SK-N-SH treated with all-trans-retinoic acid at 6 μM for 48 hours (cell line): Measurements from ENCODE around the gene PPP1R17.

Source experiments
- ATAC-seq: fragments of 200-7000 bp; cut with Tn5 transposase; 3 replicates; pipeline ENCODE4 v1.9.1; 2020; ENCODE audit warnings: mild to moderate bottlenecking, moderate library complexity
- ARNTL ChIP-seq: fragments of 450-650 bp; formaldehyde crosslinking; IDR thresholded peaks from 2 replicates; pipeline ENCODE4 v1.5.0; 2020; ENCODE audit warnings: low read depth, mild to moderate bottlenecking, moderate library complexity, borderline replicate concordance
- BACH2 ChIP-seq: fragments of 250-450 bp; sonication (Bioruptor Pico); IDR thresholded peaks from 2 replicates; pipeline ENCODE4 v1.9.0; 2021; ENCODE audit warnings: mild to moderate bottlenecking, borderline replicate concordance
- CSDC2 ChIP-seq: fragments of 250-450 bp; sonication (Bioruptor Pico); IDR thresholded peaks from 2 replicates; pipeline ENCODE4 v1.5.0; 2020; ENCODE audit warnings: mild to moderate bottlenecking, moderate library complexity
- CSRNP3 ChIP-seq: fragments of 250-450 bp; sonication (Bioruptor Pico); IDR thresholded peaks from 2 replicates; pipeline ENCODE4 v1.5.1; 2021; ENCODE audit warnings: mild to moderate bottlenecking, moderate library complexity
- ESRRG ChIP-seq: fragments of 250-450 bp; sonication (Bioruptor Pico); IDR thresholded peaks from 2 replicates; pipeline ENCODE4 v1.6.1; 2021; ENCODE audit warnings: mild to moderate bottlenecking
- GLIS3 ChIP-seq: fragments of 250-450 bp; sonication (Bioruptor Pico); IDR thresholded peaks from 2 replicates; pipeline ENCODE4 v1.5.0; 2020; ENCODE audit warnings: mild to moderate bottlenecking, moderate library complexity
- ISL1 ChIP-seq: fragments of 250-450 bp; sonication (Bioruptor Pico); IDR thresholded peaks from 2 replicates; pipeline ENCODE4 v2.1.2; 2022; ENCODE audit warnings: mild to moderate bottlenecking, moderate library complexity
- OSR1 ChIP-seq: fragments of 250-450 bp; sonication (Bioruptor Pico); IDR thresholded peaks from 2 replicates; pipeline ENCODE4 v1.8.0; 2022; ENCODE audit warnings: moderate library complexity, mild to moderate bottlenecking, inconsistent platforms
- PATZ1 ChIP-seq: fragments of 250-450 bp; sonication (Bioruptor Pico); IDR thresholded peaks from 2 replicates; pipeline ENCODE4 v1.8.0; 2020; ENCODE audit warnings: mild to moderate bottlenecking, moderate library complexity, borderline replicate concordance
- PPARA ChIP-seq: fragments of 250-450 bp; sonication (Bioruptor Pico); IDR thresholded peaks from 2 replicates; pipeline ENCODE4 v1.5.0; 2020; ENCODE audit warnings: mild to moderate bottlenecking, borderline replicate concordance
- RARB ChIP-seq: fragments of 250-450 bp; sonication (Bioruptor Pico); IDR thresholded peaks from 2 replicates; pipeline ENCODE4 v1.8.0; 2021; ENCODE audit warnings: mild to moderate bottlenecking, moderate library complexity
- SNAI2 ChIP-seq: fragments of 250-450 bp; sonication (Bioruptor Pico); IDR thresholded peaks from 2 replicates; pipeline ENCODE4 v1.5.0; 2020; ENCODE audit warnings: mild to moderate bottlenecking, moderate library complexity
- TCF4 ChIP-seq: fragments of 250-450 bp; sonication (Bioruptor Pico); IDR thresholded peaks from 2 replicates; pipeline ENCODE4 v1.8.0; 2021; ENCODE audit warnings: mild to moderate bottlenecking, moderate library complexity, borderline replicate concordance
- TOX ChIP-seq: fragments of 250-450 bp; sonication (Bioruptor Pico); IDR thresholded peaks from 2 replicates; pipeline ENCODE4 v1.8.0; 2021; ENCODE audit warnings: mild to moderate bottlenecking, moderate library complexity, borderline replicate concordance
- TSHZ2 ChIP-seq: fragments of 250-450 bp; sonication (Bioruptor Pico); IDR thresholded peaks from 2 replicates; pipeline ENCODE4 v1.5.0; 2020; ENCODE audit warnings: mild to moderate bottlenecking, moderate library complexity
- ZC3H10 ChIP-seq: fragments of 250-450 bp; sonication (Bioruptor Pico); IDR thresholded peaks from 2 replicates; pipeline ENCODE4 v1.5.1; 2021; ENCODE audit warnings: mild to moderate bottlenecking, moderate library complexity
- ZFP3 ChIP-seq: fragments of 250-450 bp; sonication (Bioruptor Pico); IDR thresholded peaks from 2 replicates; pipeline ENCODE4 v1.5.0; 2020; ENCODE audit warnings: mild to moderate bottlenecking, moderate library complexity
- ZNF565 ChIP-seq: fragments of 450-650 bp; formaldehyde crosslinking; conservative IDR thresholded peaks from 2 replicates; pipeline ENCODE4 v1.5.0; 2020; ENCODE audit warnings: low read depth, mild to moderate bottlenecking, moderate library complexity
- ZNF70 ChIP-seq: fragments of 450-650 bp; formaldehyde crosslinking; IDR thresholded peaks from 2 replicates; pipeline ENCODE4 v1.5.0; 2020; ENCODE audit warnings: mild to moderate bottlenecking, moderate library complexity
- ZNF8 ChIP-seq: fragments of 450-650 bp; formaldehyde crosslinking; IDR thresholded peaks from 2 replicates; pipeline ENCODE4 v1.5.0; 2020; ENCODE audit warnings: mild to moderate bottlenecking, moderate library complexity
- TF ChIP-seq, protein P1 (sequence below): fragments of 250-450 bp; sonication (Bioruptor Pico); IDR thresholded peaks from 2 replicates; pipeline ENCODE4 v1.8.0; 2021; ENCODE audit warnings: low read depth, mild to moderate bottlenecking, moderate library complexity, borderline replicate concordance
- TF ChIP-seq, protein P2 (sequence below): fragments of 250-450 bp; sonication (Bioruptor Pico); IDR thresholded peaks from 2 replicates; pipeline ENCODE4 v1.5.1; 2020; ENCODE audit warnings: low read depth, mild to moderate bottlenecking, moderate library complexity

Gene PPP1R17

GRCh38 chr7:31688372-31688771, 1.4 kb downstream of the PPP1R17 start:
- no peak for TF ChIP-seq ZFP3 (CRISPR knock-in tag)
- no peak for TF ChIP-seq TSHZ2
- no peak for TF ChIP-seq BACH2
- TF ChIP-seq ZC3H10 (CRISPR knock-in tag): no peak
- TF ChIP-seq ESRRG: no peak
- TF ChIP-seq ZNF8: no peak
- no peak for TF ChIP-seq TCF4 (CRISPR knock-in tag)
- no peak for TF ChIP-seq CSRNP3 (CRISPR knock-in tag)
- TF ChIP-seq ZNF565 (CRISPR knock-in tag): no peak
- TF ChIP-seq TOX: no peak
- no peak for TF ChIP-seq CSDC2 (CRISPR knock-in tag)
- no peak for TF ChIP-seq PATZ1 (CRISPR knock-in tag)
- no peak for TF ChIP-seq PPARA (CRISPR knock-in tag)
- TF ChIP-seq, protein P1, sequence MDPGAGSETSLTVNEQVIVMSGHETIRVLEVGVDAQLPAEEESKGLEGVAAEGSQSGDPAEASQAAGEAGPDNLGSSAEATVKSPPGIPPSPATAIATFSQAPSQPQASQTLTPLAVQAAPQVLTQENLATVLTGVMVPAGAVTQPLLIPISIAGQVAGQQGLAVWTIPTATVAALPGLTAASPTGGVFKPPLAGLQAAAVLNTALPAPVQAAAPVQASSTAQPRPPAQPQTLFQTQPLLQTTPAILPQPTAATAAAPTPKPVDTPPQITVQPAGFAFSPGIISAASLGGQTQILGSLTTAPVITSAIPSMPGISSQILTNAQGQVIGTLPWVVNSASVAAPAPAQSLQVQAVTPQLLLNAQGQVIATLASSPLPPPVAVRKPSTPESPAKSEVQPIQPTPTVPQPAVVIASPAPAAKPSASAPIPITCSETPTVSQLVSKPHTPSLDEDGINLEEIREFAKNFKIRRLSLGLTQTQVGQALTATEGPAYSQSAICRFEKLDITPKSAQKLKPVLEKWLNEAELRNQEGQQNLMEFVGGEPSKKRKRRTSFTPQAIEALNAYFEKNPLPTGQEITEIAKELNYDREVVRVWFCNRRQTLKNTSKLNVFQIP (CRISPR knock-in tag): no peak
- TF ChIP-seq, protein P2, sequence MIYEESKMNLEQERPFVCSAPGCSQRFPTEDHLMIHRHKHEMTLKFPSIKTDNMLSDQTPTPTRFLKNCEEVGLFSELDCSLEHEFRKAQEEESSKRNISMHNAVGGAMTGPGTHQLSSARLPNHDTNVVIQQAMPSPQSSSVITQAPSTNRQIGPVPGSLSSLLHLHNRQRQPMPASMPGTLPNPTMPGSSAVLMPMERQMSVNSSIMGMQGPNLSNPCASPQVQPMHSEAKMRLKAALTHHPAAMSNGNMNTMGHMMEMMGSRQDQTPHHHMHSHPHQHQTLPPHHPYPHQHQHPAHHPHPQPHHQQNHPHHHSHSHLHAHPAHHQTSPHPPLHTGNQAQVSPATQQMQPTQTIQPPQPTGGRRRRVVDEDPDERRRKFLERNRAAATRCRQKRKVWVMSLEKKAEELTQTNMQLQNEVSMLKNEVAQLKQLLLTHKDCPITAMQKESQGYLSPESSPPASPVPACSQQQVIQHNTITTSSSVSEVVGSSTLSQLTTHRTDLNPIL (CRISPR knock-in tag): no peak
- no peak for TF ChIP-seq ARNTL (CRISPR knock-in tag)
- ATAC-seq: no peak

GRCh38 chr7:31688996-31689395, 2.0 kb downstream of the PPP1R17 start:
- no peak for ATAC-seq

More at GRCh38 chr7:31688996-31689395, 2.0 kb downstream of the PPP1R17 start:
- TF ChIP-seq ZFP3 (CRISPR knock-in tag): no peak
- no peak for TF ChIP-seq ZNF70 (CRISPR knock-in tag)
- no peak for TF ChIP-seq BACH2
- no peak for TF ChIP-seq GLIS3
- no peak for TF ChIP-seq SNAI2
- TF ChIP-seq ZNF8: no peak
- TF ChIP-seq ZNF565 (CRISPR knock-in tag): no peak
- no peak for TF ChIP-seq OSR1 (CRISPR knock-in tag)
- no peak for TF ChIP-seq ISL1
- TF ChIP-seq TCF4 (CRISPR knock-in tag): no peak
- TF ChIP-seq PPARA (CRISPR knock-in tag): no peak
- TF ChIP-seq CSRNP3 (CRISPR knock-in tag): no peak
- no peak for TF ChIP-seq TOX
- TF ChIP-seq RARB (CRISPR knock-in tag): no peak
